HCT116 (cell line): Measurements from ENCODE around the gene LUC7L.

ENCODE experiments used
- CEBPB ChIP-seq: IDR thresholded peaks from 2 replicates; pipeline ENCODE4 v1.6.1; 2012; ENCODE audit warnings: low read depth
- CTCF ChIP-seq, 3 experiments: fragments of 200-600 bp in 1 of 3; sonication (generic) in 1 of 3; IDR thresholded peaks in 2 of 3; conservative IDR thresholded peaks in 1 of 3; 2 replicates each; pipeline ENCODE4 v1.5.1; 2012 to 2017; ENCODE audit warnings: low read depth in 2 of 3, low read length in 2 of 3, antibody characterized with exemption in 1 of 3, borderline replicate concordance in 1 of 3, control low read depth in 1 of 3, mild to moderate bottlenecking in 1 of 3, mixed read lengths in 1 of 3, mixed run types in 1 of 3, moderate library complexity in 1 of 3; ENCODE audit not compliant: insufficient read depth in 1 of 3
- EZH2 ChIP-seq: fragments of 200-600 bp; sonication (generic); IDR thresholded peaks from 2 replicates; pipeline ENCODE4 v1.6.1; 2017; ENCODE audit warnings: antibody characterized with exemption, mixed run types
- JUND ChIP-seq: IDR thresholded peaks from 2 replicates; pipeline ENCODE4 v1.6.1; 2012
- POLR2A ChIP-seq: IDR thresholded peaks from 2 replicates; pipeline ENCODE4 v1.7.0; 2011; ENCODE audit warnings: borderline replicate concordance; ENCODE audit not compliant: insufficient read depth, insufficient read length; ENCODE audit errors: extremely low read depth
- POLR2AphosphoS5 ChIP-seq: IDR thresholded peaks from 2 replicates; pipeline ENCODE4 v1.6.1; 2011; ENCODE audit warnings: mild to moderate bottlenecking, low read depth, low read length, moderate library complexity
- RAD21 ChIP-seq: IDR thresholded peaks from 2 replicates; pipeline ENCODE4 v1.6.1; 2012; ENCODE audit warnings: low read depth, mild to moderate bottlenecking
- SIN3A ChIP-seq: IDR thresholded peaks from 2 replicates; pipeline ENCODE4 v1.6.1; 2012; ENCODE audit warnings: low read depth
- YY1 ChIP-seq: IDR thresholded peaks from 2 replicates; pipeline ENCODE4 v1.6.1; 2011; ENCODE audit warnings: low read length, low read depth, moderate library complexity, mild to moderate bottlenecking; ENCODE audit not compliant: insufficient replicate concordance; ENCODE audit errors: extremely low read depth
- ZBTB33 ChIP-seq: IDR thresholded peaks from 2 replicates; pipeline ENCODE4 v1.6.1; 2011; ENCODE audit warnings: mild to moderate bottlenecking, low read length, moderate library complexity; ENCODE audit not compliant: insufficient replicate concordance; ENCODE audit errors: extremely low read depth
- ZFX ChIP-seq: fragments of 450-650 bp; IDR thresholded peaks from 2 replicates; pipeline ENCODE4 v1.6.1; 2017

DNA sequence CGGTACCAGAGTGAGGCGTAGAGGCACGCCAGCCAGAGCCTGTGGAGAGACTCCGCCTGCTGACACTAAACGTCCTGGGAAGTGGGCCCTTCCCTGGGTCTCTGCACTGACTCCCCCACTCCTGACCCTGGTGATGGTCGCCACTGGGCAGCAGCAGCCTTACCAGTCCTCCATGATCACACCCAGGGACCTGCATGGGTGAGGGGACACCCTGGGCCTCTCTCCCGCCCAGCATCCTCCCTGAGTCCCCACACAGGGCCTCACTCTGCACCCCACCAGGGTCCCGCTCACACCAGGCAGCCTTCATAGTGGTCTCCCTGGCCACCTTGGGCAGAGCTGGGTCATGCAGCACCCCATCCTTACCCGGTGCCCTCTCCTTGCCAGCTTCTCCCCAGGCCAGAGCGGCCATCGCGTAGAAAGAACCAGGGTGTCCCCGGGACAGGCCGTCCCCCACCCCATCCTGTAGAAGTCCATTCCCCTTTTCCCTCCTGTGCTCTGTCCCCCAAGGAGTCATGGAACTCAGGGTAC, 35.8 kb upstream of the LUC7L start:
- no peak for TF ChIP-seq YY1
- no peak for TF ChIP-seq EZH2
- TF ChIP-seq POLR2A: no peak
- TF ChIP-seq CTCF (IDR thresholded peaks at IDR 0.05 in 2 of 3, conservative IDR thresholded peaks at IDR 0.05 in 1 of 3; ENCODE audit: borderline replicate concordance in 1 of 3, insufficient read depth in 1 of 3, low read depth in 2 of 3, low read length in 2 of 3): no peak
- no peak for TF ChIP-seq CEBPB
- TF ChIP-seq RAD21: no peak
- TF ChIP-seq ZBTB33: no peak
- no peak for TF ChIP-seq POLR2AphosphoS5
- TF ChIP-seq JUND: no peak
- TF ChIP-seq ZFX: no peak
- TF ChIP-seq SIN3A: no peak
